GM18499 (cell line): Measurements from ENCODE around the gene C12orf42.
"Not testable (repeated sequence)": the region's sequence is repeated elsewhere in the genome, so short reads cannot be mapped to it uniquely, and the experiment has no call there.

Experiments
- ATAC-seq: cut with Tn5 transposase; IDR thresholded peaks from one replicate; pipeline ENCODE4 v1.9.1; 2021; ENCODE audit warnings: moderate number of reproducible peaks; ENCODE audit not compliant: insufficient read depth, unreplicated experiment

The C12orf42 gene

DNA sequence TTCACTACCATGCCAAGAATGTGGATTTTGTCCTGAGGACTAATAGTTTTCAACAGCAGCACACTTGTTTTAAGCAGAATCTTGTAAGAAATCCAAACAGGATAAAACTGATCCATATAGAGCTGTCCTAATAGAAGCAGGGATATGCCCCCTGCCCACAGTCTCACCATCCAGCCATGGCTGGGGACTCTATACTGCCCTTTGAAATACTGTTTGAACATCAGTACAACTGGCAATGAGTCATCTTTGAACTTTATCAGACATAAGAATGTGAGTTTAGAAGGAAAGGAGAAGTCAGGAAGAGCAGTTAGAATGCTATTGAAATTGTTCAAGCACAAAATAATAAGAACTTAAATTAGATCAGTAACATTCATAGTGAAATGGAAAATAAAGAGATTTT is 3.8 kb upstream of the C12orf42 start:
- ATAC-seq = no peak

DNA sequence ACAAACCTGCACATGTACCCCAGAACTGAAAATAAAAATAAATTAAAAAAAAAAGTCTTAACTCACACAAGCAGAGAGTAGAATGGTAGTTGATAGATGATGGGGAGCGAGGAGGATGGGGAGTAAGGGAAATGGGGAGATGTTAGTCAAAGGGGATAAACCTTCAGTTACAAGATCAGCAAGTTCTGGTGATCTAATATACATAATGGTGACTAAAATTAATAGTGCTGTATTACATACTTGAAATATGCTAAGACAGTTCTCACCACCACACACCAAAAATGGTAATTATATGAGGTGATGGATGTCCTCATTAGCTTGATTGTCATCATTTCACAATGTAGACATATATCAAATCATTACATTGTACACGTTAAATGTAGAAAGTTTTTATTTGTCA is 3.2 kb upstream of the C12orf42 start:
- no peak for ATAC-seq

DNA sequence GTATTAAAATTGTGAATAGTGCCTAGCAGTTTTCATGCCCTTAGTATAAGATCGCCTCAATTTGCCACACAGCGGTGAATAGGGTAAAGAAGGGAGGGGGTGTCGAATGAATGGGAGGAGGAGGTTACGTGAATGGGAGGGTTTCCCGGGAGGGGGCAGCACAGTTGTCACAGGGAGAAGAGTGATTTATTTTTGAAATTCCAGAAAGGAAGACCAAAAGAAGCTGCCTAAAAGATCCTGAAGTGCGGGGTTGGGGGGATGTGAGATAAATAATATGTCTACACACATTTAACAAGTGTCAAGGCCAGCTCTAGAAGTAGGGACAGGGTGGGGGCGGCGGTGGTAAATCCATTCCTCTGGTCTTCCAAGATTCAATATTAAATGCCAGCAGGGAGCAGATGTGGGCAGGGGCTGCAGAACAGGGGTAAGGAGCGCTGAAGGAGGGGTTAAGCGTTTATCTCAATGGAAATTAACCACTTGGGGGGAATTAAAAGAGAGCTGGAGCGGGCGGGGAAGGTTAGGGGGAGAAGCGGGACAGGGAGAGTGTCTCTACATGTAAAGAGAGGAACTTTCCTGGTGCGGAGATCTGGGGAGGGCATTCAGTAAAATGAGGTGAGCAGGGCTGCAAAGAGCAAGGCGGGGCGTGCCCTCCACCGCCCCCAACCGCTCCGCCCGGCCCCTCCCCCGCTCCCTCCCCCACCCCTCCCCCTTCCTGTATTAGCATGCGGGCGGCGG is 867 bp downstream of the C12orf42 start:
- no peak for ATAC-seq

DNA sequence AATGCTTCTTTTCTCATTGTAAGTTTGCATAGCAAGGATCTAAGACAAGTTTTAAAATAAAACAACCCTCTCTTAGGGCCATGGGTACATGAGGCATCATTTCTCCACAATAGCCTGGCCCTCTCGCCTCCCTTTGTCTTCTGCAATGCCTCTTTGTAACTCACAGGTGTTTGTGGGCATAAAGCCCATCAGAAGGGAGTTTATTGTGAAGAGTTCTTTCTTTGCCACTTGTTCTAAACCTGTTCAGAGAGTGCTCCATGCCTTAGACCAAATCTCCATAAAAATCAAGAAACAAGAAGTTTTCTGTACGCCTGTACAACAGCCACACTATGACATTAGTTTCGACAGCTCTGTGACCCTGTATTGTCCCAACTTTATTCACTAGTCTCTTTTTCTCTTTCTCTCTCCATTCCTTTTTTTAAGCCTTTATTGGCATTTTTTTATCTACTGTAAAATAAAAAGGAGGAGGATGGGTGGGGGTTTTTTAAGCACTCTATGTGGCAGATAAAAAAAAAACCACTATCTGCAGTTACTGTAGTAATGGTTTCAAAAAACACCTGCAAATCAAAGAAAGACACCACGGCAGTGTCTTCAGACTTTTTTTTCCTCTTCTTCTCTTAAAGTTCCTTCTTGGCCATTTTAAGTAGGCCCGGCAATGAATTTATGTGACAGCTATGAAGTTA is 1.6 kb downstream of the C12orf42 start:
- ATAC-seq = no peak

DNA sequence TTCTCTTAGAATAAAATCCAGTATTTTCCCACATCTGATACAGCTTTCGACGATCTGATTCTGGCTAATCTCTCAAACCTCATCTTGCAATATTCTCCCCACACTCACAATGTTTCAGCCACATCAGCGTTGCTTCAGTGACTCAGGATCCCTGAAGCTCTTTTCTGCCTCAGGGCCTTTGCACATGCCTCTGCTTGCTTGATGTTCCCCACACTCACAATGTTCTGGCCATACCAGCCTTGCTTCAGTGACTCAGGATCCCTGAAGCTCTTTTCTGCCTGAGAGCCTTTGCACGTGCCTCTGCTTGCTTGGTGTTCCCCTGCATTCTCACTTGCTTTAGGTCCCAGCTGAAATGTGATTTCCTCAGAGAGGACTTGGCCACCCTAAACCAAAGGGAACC is 2.6 kb downstream of the C12orf42 start:
- no peak for ATAC-seq

DNA sequence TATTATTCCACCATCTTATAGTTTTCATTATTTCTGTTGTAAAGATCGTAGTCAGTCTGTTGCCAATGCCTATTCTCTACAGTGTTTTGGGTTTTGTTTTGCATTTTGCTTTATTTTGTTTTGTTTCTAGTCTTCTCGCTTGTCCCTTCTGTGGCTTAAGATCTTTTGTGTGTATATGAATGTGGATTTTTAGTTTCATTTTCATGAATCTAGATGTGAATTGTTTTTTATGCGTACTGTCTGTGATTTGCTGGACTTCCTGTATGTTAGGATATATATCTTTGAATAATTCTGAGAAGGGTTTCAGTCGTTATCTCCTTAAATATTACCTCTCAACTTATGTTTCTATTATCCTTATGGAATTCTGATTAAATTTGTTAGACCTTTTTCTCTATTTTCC is 13.4 kb downstream of the C12orf42 start:
- no peak for ATAC-seq

DNA sequence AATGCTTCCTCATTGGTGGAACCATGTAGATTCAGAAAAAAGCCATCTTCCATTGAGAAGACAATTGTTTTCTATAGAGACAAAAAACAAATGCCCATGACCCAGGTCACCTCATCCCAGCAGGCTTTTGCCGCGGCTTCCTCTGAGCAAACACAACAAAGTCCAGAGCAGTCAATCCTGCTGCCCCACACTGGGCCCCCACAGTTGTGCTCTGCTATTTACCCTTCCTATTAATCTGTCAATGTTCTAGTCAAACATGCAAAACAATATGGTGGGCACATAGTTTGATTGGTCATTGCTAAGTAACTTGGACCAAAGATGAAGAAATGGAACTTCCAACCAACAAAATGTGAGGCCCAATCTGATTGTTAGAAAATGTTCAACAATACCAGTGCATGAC is 20.7 kb downstream of the C12orf42 start:
- no peak for ATAC-seq

DNA sequence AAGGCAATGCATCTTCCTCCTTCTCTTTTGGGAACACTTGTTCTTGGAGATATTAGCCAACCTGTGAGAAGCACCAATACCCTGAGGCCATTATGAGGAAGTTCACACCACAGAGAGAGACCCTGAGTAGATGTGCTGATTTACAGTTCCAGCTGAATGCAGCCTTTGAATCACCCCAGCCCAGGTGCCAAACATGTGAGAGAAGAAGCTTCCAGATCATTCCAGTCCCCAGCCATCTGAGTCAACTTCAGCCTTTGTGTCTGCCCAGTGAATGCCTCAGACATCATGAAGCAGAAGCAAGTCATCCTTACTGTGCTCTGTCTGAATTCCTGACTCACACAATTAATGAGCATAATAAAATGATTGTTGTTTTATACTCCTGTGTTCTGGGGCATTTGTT is 25.1 kb downstream of the C12orf42 start:
- no peak for ATAC-seq

DNA sequence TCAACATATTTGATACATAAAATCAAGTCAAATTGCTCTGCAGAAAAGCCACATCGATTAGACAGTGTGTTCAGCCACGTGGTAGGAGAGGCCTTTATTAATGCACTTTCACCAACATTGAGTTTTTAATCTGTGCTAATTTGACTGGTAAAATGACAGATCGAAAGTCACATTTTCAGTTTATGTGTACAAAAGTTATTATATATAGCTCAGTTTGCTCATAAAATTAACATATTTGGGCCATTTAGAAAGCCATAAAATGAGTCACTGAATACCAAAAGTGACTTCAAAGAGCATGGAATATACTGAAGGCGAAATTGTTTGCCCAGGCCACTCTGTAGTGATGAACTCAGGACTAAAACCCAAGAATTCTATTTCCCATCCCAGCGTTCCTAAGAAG is 26.0 kb downstream of the C12orf42 start:
- no peak for ATAC-seq

DNA sequence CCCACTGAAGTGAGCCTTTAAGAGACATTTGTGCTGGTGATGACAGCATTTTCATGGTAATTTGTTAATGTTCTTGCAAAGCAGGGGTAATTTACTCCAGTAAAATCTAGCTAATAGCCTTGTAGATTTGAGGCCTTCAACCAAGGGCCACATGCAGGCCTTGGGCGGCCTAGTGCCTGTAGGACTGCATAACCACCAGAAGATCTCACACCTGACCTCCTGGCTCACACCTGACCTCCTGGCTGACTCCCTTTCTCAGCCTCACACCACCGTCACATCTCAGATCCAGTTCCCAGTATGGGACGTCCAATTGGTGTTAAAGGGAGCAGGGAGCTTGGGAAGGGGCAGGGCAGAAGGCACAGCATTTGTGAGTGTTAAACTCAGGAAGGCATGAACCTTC is 26.9 kb downstream of the C12orf42 start:
- no peak for ATAC-seq

DNA sequence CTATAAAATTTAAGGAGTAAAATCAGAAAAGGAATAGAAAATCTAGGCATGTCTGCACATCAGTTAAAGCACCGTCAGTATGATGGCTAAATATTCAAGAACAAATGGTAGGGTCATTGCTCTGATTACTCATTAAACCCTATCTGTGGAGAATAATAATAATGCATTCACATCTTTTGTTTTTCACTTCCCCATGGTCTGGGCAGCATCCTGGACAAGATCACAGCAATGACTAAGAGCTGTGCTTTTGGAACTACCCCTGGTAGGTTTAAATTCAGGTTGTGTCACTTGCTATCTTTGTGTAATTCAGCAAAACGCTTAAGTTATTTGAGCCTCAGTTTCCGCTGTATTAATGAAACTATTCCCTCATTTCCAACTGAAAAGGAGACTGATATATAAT is 33.1 kb downstream of the C12orf42 start:
- ATAC-seq = peak; percentile 98

DNA sequence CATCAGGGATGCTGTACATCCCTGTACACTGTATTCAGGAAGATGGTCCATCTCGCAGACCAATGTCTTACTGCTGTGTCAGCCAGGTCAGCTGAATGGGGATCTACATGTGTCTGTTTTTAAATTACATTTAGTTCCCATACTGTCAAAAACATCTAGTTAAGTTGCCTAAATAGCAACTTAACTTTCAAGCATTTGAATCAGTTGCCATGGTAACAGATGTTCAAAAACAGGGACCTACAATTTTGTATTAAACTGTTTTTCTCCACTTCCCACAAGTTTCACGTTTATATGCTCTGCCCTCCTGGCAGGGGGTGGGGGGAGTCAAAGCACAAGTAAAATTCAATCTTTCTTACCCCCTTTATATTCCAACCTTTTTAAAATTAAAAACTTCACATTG is 38.3 kb downstream of the C12orf42 start:
- no peak for ATAC-seq

DNA sequence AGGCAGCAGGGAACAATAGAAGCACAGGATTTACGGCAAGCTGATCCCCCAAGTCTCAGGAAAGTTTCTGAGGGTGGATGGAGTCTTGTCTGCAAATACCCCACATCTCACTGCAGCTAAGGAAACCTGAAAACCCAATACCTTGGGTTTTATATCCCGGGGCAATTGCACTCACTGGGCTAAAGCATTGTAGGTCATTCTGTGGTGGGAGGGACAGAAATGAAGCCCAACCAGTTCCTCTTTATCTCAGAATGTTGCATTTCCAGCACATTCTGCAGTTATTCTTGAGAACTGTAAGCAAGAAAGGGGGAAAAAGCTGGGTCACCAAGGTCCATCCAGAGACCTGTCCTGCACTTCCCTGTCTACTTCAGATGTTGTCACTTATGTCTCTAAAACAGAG is 39.8 kb downstream of the C12orf42 start:
- ATAC-seq = no peak

DNA sequence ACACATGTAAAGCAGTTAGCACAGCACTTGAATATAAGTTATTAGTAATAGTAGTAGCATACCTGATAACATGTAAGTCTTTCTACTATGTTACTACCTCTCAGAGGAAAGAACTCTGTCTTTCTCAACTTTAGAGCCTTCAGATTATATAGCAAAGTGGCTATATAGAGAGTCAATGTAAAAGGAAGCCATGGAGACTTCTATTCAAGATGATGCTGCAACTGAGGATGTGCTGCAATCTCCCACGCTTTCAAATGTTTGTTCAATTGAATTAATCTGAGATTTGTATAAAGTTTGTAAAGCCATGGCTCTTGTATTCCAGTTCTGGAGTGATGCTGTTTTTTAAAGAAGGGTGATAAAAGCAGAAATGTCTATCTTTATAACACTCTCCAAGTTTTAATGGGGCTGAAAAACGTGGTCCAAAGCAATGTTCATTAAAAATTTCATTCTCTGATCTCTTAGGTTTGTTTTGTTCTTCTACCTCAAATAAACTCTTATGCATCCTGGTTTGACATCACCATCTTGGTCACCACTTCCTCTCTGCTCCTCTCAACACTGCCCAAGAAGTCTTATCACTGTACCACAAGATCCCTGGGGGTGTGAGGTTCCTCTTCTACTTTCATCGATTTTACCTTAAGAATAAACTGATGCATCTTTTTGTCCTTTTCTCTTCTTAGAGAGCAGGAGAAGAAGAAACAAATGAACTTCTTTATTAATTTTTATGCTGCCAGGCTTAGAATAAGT is 40.6 kb downstream of the C12orf42 start:
- ATAC-seq = no peak

DNA sequence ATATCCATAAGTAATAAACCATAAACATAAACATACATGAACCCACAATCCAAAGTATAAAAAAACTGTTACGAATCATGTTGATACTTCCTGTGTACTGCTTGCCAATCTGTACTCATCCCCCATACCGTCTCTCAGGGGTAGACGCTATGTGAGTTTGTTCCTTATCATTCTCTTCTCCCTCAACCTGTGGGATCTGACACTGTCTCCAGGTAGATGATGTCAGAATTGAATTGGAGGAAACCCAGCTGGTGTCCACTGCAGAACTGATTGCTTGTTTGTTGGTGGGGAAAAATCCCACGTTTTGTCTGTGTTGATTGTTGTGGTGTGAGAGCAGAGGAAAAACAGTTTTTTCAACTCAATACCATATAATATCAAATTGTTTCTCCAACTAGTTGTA is 50.8 kb downstream of the C12orf42 start:
- no peak for ATAC-seq

DNA sequence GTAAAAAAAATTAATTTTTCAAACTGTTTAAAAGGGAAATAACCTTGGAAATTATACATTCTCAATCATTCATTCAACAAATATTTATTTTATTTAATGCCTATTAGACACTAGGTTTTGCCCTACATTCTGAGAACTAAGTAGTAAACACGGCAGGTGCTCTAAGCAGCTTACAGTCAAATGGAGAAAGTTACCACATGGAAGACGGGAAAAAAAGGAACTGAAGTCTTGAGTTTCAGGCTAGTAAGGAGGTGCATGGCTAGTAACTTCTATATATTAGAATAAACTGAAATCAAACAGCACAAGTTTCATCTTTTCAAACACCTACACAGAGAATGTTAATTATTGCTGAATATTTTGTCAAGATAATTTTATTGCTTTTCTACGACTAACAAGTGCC is 52.9 kb downstream of the C12orf42 start:
- ATAC-seq = no peak

DNA sequence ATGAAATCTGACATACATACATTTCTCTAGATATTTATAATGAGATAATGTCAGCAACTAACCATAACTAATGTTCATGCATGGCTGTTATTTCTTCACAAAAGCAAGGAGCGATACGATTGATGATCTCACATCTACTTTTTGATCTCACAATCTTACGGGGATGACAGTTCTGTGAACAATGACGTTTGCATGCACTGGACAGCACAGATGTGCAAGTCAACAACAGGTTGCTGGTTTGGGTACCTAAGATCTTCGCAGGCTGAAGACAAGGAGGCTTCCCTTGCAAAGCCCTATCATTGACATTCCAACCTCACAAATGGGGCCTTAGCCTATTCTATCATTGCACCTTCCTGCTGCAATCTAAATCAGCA is 53.6 kb downstream of the C12orf42 start:
- ATAC-seq = no peak

DNA sequence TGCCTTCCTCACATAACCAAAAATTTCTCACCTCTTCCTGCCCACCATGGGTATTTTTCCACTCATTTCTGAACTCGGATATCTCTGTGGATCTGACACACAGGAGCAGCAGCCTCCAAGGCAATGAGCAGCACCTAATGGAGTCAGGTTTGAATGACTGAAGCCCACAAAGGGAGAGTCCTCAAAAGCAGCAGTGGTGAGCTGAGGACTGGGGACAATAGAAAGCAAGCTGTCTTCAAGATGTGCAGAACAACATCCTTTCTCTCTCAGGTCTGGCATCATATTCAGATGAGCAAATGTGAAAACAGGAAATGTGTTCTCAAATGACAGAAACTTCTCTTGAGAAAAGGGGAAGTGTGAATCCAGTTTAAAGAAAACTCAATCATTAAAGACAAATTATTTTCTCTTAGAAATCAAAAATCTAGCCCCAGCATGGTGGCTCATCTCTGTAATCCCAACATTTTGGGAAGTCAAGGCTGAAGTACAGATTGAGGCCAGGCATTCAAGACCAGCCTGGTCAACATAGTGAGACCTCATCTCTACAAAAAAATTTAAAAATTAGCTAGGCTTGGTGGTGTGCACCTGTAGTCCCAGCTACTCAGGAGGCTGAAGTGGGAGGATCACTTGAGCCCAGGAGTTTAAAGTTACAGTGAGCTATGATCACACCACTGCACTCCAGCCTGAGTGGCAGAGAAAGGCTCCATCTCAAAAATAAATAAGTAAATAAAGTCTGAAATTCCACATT is 54.2 kb downstream of the C12orf42 start:
- ATAC-seq = peak; percentile 95

DNA sequence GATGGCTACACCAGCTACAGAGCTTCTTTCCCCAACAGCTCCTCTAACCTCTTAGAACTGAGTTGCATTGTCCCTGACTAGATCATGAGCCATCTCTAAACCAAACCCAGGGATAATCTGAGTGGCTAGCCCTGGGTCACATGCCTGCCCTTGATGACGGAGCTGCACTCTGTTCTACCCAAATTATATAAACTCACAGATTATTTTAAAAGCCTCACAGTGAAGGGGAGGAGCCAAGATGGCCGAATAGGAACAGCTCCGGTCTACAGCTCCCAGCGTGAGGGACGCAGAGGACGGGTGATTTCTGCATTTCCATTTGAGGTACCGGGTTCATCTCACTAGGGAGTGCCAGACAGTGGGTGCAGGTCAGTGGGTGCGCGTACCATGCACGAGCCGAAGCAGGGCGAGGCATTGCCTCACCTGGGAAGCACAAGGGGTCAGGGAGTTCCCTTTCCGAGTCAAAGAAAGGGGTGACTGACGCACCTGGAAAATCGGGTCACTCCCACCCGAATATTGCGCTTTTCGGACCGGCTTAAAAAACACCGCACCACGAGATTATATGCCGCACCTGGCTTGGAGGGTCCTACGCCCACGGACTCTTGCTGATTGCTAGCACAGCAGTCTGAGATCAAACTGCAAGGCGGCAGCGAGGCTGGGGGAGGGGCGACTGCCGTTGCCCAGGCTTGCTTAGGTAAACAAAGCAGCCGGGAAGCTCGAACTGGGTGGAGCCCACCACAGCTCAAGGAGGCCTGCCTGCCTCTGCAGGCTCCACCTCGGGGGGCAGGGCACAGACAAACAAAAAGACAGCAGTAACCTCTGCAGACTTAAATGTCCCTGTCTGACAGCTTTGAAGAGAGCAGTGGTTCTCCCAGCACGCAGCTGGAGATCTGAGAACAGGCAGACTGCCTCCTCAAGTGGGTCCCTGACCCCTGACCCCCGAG is 61.3 kb downstream of the C12orf42 start:
- not testable (repeated sequence) for ATAC-seq

DNA sequence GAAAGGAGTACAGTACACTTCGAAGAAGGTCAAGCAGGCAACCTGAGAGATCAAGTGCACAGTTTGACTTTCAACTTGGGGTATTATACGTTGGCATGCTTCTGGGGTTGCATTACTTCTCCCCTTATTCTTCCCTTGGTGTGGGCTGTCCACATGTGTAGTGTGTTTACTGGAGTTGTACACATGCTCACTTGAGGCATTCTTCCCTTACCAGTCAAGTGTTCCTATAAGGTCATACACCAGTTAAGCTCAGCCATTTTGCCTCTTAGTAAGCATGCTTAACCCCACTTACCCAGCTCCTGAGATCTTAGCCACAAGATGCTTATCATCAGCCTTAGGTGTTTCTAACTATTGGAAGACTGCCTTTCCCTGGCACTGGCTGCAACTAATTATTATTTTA is 63.8 kb downstream of the C12orf42 start:
- ATAC-seq = no peak
